ENCODE measurements around the gene NOP14.
"Not testable (repeated sequence)": the region's sequence is repeated elsewhere in the genome, so short reads cannot be mapped to it uniquely, and the experiment has no call there.

Gene NOP14

GRCh38 chr4:2923668-2924173, 39.5 kb downstream of the NOP14 start:
- peaks cover 81% of the 10 kb centered on the region for H3K36me3 Mint-ChIP-seq (ENCODE audit: low read depth)
- no peak overlapping the region for H3K4me3 Mint-ChIP-seq
- no peak for DNase-seq
- peaks cover 29% of the 10 kb centered on the region for H3K9me3 Mint-ChIP-seq
- no peak for TF ChIP-seq CTCF (IDR thresholded peaks at IDR 0.05)
- peaks cover 30% of the 10 kb centered on the region for H3K4me1 Mint-ChIP-seq
- H3K27ac Mint-ChIP-seq: peak overlapping the region; percentile 95
- H3K27me3 Mint-ChIP-seq (ENCODE audit: low read depth, poor library complexity): no peaks in the 10 kb centered on the region

DNA sequence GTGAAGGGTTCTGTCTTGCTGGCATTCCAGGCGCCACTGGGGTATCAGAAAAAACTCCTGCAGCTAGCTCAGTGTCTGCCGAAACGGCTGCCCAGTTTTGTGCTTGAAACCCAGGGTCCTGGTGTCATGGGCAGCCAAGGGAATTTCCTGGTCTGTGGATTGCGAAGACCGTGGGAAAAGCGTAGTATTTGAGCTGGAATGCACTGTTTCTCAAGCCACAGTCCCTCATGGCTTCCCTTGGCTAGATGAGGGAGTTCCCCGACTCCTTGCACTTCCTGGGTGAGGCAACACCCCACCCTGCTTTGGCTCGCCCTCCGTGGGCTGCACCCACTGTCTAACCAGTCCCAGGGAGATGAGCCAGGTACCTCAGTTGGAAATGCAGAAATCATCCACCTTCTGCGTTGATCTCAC, 40.1 kb downstream of the NOP14 start:
- Mint-ChIP-seq H3K27ac (peak overlapping the region; percentile 95), H3K4me3 (no peak overlapping the region), H3K36me3 (ENCODE audit: low read depth) (peaks cover 81% of the 10 kb centered on the region), H3K27me3 (ENCODE audit: low read depth, poor library complexity) (no peaks in the 10 kb centered on the region), H3K4me1 (peaks cover 29% of the 10 kb centered on the region), H3K9me3 (peaks cover 35% of the 10 kb centered on the region)
- no peak for TF ChIP-seq CTCF (IDR thresholded peaks at IDR 0.05)
- no peak for DNase-seq

- H3K27me3 Mint-ChIP-seq (ENCODE audit: low read depth, poor library complexity); DNase-seq; H3K4me3 Mint-ChIP-seq: not testable (repeated sequence)
- Mint-ChIP-seq H3K9me3 (peaks cover 41% of the 10 kb centered on the region), H3K27ac (peak overlapping the region; percentile 11), H3K4me1 (peaks cover 29% of the 10 kb centered on the region), H3K36me3 (ENCODE audit: low read depth) (peaks cover 81% of the 10 kb centered on the region)
Measured at GRCh38 chr4:2922453-2923101, 40.6 kb downstream of the NOP14 start.

DNA sequence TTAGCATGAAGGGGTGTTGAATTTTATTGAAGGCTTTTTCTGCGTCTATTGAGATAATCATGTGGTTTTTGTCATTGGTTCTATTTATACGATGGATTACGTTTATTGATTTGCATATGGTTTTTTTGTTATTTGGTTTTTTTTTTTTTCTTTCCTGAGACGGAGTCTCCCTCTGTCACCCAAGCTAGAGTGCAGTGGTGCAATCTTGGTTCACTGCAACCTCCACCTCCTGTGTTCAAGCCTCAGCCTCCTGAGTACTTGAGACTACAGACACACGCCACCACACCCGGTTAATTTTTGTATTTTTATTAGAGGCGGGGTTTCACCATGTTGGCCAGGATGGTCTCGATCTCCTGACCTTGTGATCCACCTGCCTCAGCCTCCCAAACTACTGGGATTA, 44.5 kb downstream of the NOP14 start:
- peaks cover 20% of the 10 kb centered on the region for H3K4me1 Mint-ChIP-seq
- peaks cover 95% of the 10 kb centered on the region for H3K36me3 Mint-ChIP-seq (ENCODE audit: low read depth)
- H3K27me3 Mint-ChIP-seq (ENCODE audit: low read depth, poor library complexity); H3K27ac Mint-ChIP-seq; H3K4me3 Mint-ChIP-seq; DNase-seq: not testable (repeated sequence)
- peaks cover 53% of the 10 kb centered on the region for H3K9me3 Mint-ChIP-seq

- Mint-ChIP-seq H3K9me3 (peaks cover 53% of the 10 kb centered on the region), H3K4me1 (peaks cover 16% of the 10 kb centered on the region), H3K36me3 (ENCODE audit: low read depth) (peaks cover 94% of the 10 kb centered on the region)
- not testable (repeated sequence) for H3K4me3 Mint-ChIP-seq; DNase-seq; H3K27me3 Mint-ChIP-seq (ENCODE audit: low read depth, poor library complexity); H3K27ac Mint-ChIP-seq
Measured at GRCh38 chr4:2918300-2918699, 44.9 kb downstream of the NOP14 start.

DNA sequence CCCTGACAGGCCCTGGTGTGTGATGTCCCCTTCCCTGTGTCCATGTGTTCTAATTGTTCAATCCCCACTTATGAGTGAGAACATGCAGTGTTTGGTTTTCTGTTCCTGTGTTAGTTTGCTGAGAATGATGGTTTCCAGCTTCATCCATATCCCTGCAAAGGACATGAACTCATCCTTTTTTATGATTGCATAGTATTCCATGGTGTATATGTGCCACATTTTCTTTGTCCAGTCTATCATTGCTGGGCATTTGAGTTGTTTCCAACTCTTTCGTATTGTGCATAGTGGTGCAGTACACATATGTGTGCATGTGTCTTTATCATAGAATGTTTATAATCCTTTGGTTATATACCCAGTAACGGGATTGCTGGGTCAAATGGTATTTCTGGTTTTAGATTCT, 46.5 kb downstream of the NOP14 start:
- H3K4me1 Mint-ChIP-seq; H3K4me3 Mint-ChIP-seq; H3K27ac Mint-ChIP-seq; H3K27me3 Mint-ChIP-seq (ENCODE audit: low read depth, poor library complexity); DNase-seq: not testable (repeated sequence)
- Mint-ChIP-seq H3K9me3 (peaks cover 50% of the 10 kb centered on the region), H3K36me3 (ENCODE audit: low read depth) (peaks cover 88% of the 10 kb centered on the region)

GRCh38 chr4:2915789-2916188, 47.4 kb downstream of the NOP14 start:
- H3K27ac Mint-ChIP-seq: no peak overlapping the region
- H3K9me3 Mint-ChIP-seq: peaks cover 44% of the 10 kb centered on the region
- peaks cover 3% of the 10 kb centered on the region for H3K27me3 Mint-ChIP-seq (ENCODE audit: low read depth, poor library complexity)
- peaks cover 84% of the 10 kb centered on the region for H3K36me3 Mint-ChIP-seq (ENCODE audit: low read depth)
- no peak for DNase-seq
- H3K4me1 Mint-ChIP-seq: no peaks in the 10 kb centered on the region
- no peak overlapping the region for H3K4me3 Mint-ChIP-seq
- no peak for TF ChIP-seq CTCF (IDR thresholded peaks at IDR 0.05)
